Suprapubic skin (tissue), 4 donors: ENCODE data around the gene IER2.

Source experiments
- EP300 ChIP-seq: sonication (generic); formaldehyde crosslinking; IDR thresholded peaks from one replicate; pipeline ENCODE4 v1.6.1; 2017; ENCODE audit warnings: antibody characterized with exemption
- POLR2AphosphoS5 ChIP-seq, 3 donors: sonication (generic); formaldehyde crosslinking; IDR thresholded peaks; one replicate each; pipeline ENCODE4 v1.6.1; 2017; ENCODE audit warnings: antibody characterized with exemption in 3 of 3
- TF ChIP-seq, protein P1 (sequence below), 2 donors: fragments of 200-600 bp in 1 of 2; fragments of 450-650 bp in 1 of 2; sonication (generic) in 1 of 2; IDR thresholded peaks; one replicate each; pipeline ENCODE4 v1.5.1; 2016 to 2019; ENCODE audit warnings: antibody characterized with exemption in 2 of 2, mild to moderate bottlenecking in 1 of 2, moderate library complexity in 1 of 2

DNA sequence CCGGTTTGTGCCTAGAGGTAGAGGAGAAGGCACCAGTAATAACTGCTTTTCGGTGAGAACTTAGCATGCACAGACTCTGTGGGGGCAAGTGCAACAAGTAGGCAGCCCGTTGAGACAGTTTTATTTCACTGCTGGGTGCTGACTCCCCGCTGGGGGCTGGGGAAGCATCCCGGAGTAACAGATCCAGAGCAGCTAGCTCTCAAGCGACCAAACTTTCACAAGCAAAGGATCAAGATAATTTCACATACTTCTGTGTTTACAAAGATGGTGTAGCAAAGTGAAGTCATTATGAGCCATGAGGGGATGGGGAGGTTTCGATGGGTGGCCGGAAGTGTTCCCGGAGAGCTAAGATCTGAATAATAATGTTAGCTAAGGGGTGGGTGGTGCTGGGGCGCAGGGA, 29.4 kb upstream of the IER2 start:
- TF ChIP-seq, protein P1, sequence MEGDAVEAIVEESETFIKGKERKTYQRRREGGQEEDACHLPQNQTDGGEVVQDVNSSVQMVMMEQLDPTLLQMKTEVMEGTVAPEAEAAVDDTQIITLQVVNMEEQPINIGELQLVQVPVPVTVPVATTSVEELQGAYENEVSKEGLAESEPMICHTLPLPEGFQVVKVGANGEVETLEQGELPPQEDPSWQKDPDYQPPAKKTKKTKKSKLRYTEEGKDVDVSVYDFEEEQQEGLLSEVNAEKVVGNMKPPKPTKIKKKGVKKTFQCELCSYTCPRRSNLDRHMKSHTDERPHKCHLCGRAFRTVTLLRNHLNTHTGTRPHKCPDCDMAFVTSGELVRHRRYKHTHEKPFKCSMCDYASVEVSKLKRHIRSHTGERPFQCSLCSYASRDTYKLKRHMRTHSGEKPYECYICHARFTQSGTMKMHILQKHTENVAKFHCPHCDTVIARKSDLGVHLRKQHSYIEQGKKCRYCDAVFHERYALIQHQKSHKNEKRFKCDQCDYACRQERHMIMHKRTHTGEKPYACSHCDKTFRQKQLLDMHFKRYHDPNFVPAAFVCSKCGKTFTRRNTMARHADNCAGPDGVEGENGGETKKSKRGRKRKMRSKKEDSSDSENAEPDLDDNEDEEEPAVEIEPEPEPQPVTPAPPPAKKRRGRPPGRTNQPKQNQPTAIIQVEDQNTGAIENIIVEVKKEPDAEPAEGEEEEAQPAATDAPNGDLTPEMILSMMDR (IDR thresholded peaks at IDR 0.05) = no peak
- no peak for TF ChIP-seq EP300
- no peak for TF ChIP-seq POLR2AphosphoS5 (IDR thresholded peaks at IDR 0.05)
